HEK293 (cell line): ENCODE data around the gene LTBP1.

Experiments used
- CTCF ChIA-PET: fragments of 350-600 bp; formaldehyde crosslinking; extraction: SDS; loops from one replicate; lab custom pipeline; 2021; ENCODE audit warnings: antibody characterized with exemption; lab: Yijun Ruan, JAX
- POLR2A ChIA-PET: fragments of 300-600 bp; formaldehyde crosslinking; extraction: SDS; loops from one replicate; lab custom pipeline; 2020; ENCODE audit warnings: antibody characterized with exemption, inconsistent platforms; lab: Yijun Ruan, JAX
- H3K27ac ChIP-seq: fragments of 200-500 bp; sonication (Bioruptor generic); 2 replicates; pipeline ENCODE4 v1.5.1; 2014; ENCODE audit warnings: low read depth, low read length, control low read depth, inconsistent platforms; ENCODE audit errors: extremely low read depth
- H3K36me3 ChIP-seq, 2 experiments: fragments of 200-500 bp in 1 of 2; sonication (Bioruptor generic) in 1 of 2; 1 replicate in 1 of 2; 2 replicates in 1 of 2; pipeline ENCODE4 v1.5.1; 2014 to 2017; ENCODE audit warnings: inconsistent platforms in 2 of 2, low read length in 2 of 2; ENCODE audit not compliant: control insufficient read depth in 2 of 2, insufficient read depth in 1 of 2
- H3K4me1 ChIP-seq: fragments of 200-500 bp; sonication (Bioruptor generic); 2 replicates; pipeline ENCODE4 v1.5.1; 2014; ENCODE audit warnings: mild to moderate bottlenecking, low read length, inconsistent platforms; ENCODE audit not compliant: control insufficient read depth, insufficient read depth
- H3K4me3 ChIP-seq: 2 replicates; pipeline ENCODE4 v1.5.1; 2011; ENCODE audit warnings: low read depth, mild to moderate bottlenecking, control low read depth, low read length, moderate library complexity
- H3K9me3 ChIP-seq: fragments of 200-500 bp; sonication (Bioruptor generic); 2 replicates; pipeline ENCODE4 v1.5.1; 2014; ENCODE audit warnings: low read depth, low read length, inconsistent platforms; ENCODE audit not compliant: control insufficient read depth, insufficient read depth
- BCL11B ChIP-seq: fragments of 450-650 bp; formaldehyde crosslinking; IDR thresholded peaks from 2 replicates; pipeline ENCODE4 v1.5.1; 2016; ENCODE audit warnings: low read depth, missing biosample characterization, missing genetic modification characterization
- KLF17 ChIP-seq: fragments of 450-650 bp; formaldehyde crosslinking; IDR thresholded peaks from 2 replicates; pipeline ENCODE4 v1.5.1; 2016; ENCODE audit warnings: missing biosample characterization, missing genetic modification characterization
- KLF7 ChIP-seq: fragments of 450-650 bp; formaldehyde crosslinking; IDR thresholded peaks from 2 replicates; pipeline ENCODE4 v1.5.1; 2016; ENCODE audit warnings: missing biosample characterization, missing genetic modification characterization, borderline replicate concordance
- REPIN1 ChIP-seq: fragments of 450-650 bp; formaldehyde crosslinking; IDR thresholded peaks from 2 replicates; pipeline ENCODE4 v1.5.1; 2017; ENCODE audit warnings: missing biosample characterization, missing genetic modification characterization, low read depth
- TRIM28 ChIP-seq: IDR thresholded peaks from 2 replicates; pipeline ENCODE4 v1.6.1; 2011; ENCODE audit warnings: low read length, control low read depth, borderline replicate concordance
- ZBTB48 ChIP-seq: fragments of 450-650 bp; formaldehyde crosslinking; IDR thresholded peaks from 2 replicates; pipeline ENCODE4 v1.5.1; 2016; ENCODE audit warnings: missing biosample characterization, missing genetic modification characterization
- ZNF140 ChIP-seq: fragments of 450-650 bp; formaldehyde crosslinking; IDR thresholded peaks from 2 replicates; pipeline ENCODE4 v1.5.1; 2016; ENCODE audit warnings: missing biosample characterization, missing genetic modification characterization
- ZNF169 ChIP-seq: fragments of 450-650 bp; formaldehyde crosslinking; IDR thresholded peaks from 2 replicates; pipeline ENCODE4 v1.5.1; 2016; ENCODE audit warnings: missing biosample characterization, missing genetic modification characterization
- ZNF223 ChIP-seq: fragments of 450-650 bp; formaldehyde crosslinking; IDR thresholded peaks from 2 replicates; pipeline ENCODE4 v1.5.1; 2016; ENCODE audit warnings: missing biosample characterization, missing genetic modification characterization
- ZNF48 ChIP-seq: fragments of 450-650 bp; formaldehyde crosslinking; IDR thresholded peaks from 2 replicates; pipeline ENCODE4 v1.5.1; 2016; ENCODE audit warnings: missing biosample characterization, missing genetic modification characterization
- ZNF513 ChIP-seq: fragments of 450-650 bp; IDR thresholded peaks from 2 replicates; pipeline ENCODE4 v1.5.1; 2018; ENCODE audit warnings: missing biosample characterization, missing genetic modification characterization
- ZNF585B ChIP-seq: fragments of 450-650 bp; formaldehyde crosslinking; IDR thresholded peaks from 2 replicates; pipeline ENCODE4 v1.5.1; 2016; ENCODE audit warnings: missing biosample characterization, missing genetic modification characterization
- ZNF624 ChIP-seq: fragments of 450-650 bp; formaldehyde crosslinking; IDR thresholded peaks from 2 replicates; pipeline ENCODE4 v1.5.1; 2017; ENCODE audit warnings: missing biosample characterization, missing genetic modification characterization
- ZNF677 ChIP-seq: fragments of 450-650 bp; IDR thresholded peaks from 2 replicates; pipeline ENCODE4 v1.5.0; 2018; ENCODE audit warnings: missing biosample characterization, mild to moderate bottlenecking, missing genetic modification characterization, moderate library complexity
- TF ChIP-seq, protein P1 (sequence below): fragments of 450-650 bp; formaldehyde crosslinking; IDR thresholded peaks from 2 replicates; pipeline ENCODE4 v1.5.1; 2016; ENCODE audit warnings: missing biosample characterization, missing genetic modification characterization

Gene LTBP1

GRCh38 chr2:33090553-33091134 lies 143.9 kb downstream of the LTBP1 start:
- POLR2A ChIA-PET, result no interaction called here

GRCh38 chr2:33091541-33092123 lies 144.9 kb downstream of the LTBP1 start:
- 0 out of 2 replicates have a peak, but pooled peaks cover 4% of the 10 kb centered on the region for H3K4me1 ChIP-seq
- H3K27ac ChIP-seq, result no peak overlapping the region
- ChIA-PET CTCF (interaction anchor here (0.6 to 0.7 kb wide), 3 partner anchors 57 to 671 kb away, joined by 3 read pairs; no protein-coding TSS in a partner anchor), POLR2A (no interaction called here)
- no peak overlapping the region for H3K4me3 ChIP-seq
- TF ChIP-seq ZNF169 (tag by site-specific recombination) (no peak), ZBTB48 (tag by site-specific recombination) (no peak), REPIN1 (tag by site-specific recombination) (no peak), ZNF585B (tag by site-specific recombination) (no peak), TRIM28 (no peak)
- no peaks in the 10 kb centered on the region for H3K36me3 ChIP-seq
- no peaks in the 10 kb centered on the region for H3K9me3 ChIP-seq

More at GRCh38 chr2:33090553-33091134, 143.9 kb downstream of the LTBP1 start:
- CTCF ChIA-PET, result interaction anchor here (0.6 to 0.7 kb wide), 2 partner anchors 393 to 670 kb away, joined by 3 read pairs; no protein-coding TSS in a partner anchor
- TF ChIP-seq, protein P1, sequence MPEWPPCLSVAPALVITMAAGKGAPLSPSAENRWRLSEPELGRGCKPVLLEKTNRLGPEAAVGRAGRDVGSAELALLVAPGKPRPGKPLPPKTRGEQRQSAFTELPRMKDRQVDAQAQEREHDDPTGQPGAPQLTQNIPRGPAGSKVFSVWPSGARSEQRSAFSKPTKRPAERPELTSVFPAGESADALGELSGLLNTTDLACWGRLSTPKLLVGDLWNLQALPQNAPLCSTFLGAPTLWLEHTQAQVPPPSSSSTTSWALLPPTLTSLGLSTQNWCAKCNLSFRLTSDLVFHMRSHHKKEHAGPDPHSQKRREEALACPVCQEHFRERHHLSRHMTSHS (tag by site-specific recombination), result no peak
- TF ChIP-seq KLF7 (tag by site-specific recombination), result no peak
- TF ChIP-seq KLF17 (tag by site-specific recombination), result no peak
- TF ChIP-seq ZNF624 (tag by site-specific recombination), result no peak
- no peak for TF ChIP-seq ZNF48
- TF ChIP-seq ZNF223 (tag by site-specific recombination), result no peak
- TF ChIP-seq ZNF677, result no peak
- no peak for TF ChIP-seq ZNF140 (tag by site-specific recombination)
- Histone ChIP-seq H3K4me1 (0 out of 2 replicates have a peak, but pooled peaks cover 4% of the 10 kb centered on the region), H3K4me3 (no peak overlapping the region), H3K36me3 (no peaks in the 10 kb centered on the region), H3K9me3 (no peaks in the 10 kb centered on the region), H3K27ac (no peak overlapping the region)

DNA sequence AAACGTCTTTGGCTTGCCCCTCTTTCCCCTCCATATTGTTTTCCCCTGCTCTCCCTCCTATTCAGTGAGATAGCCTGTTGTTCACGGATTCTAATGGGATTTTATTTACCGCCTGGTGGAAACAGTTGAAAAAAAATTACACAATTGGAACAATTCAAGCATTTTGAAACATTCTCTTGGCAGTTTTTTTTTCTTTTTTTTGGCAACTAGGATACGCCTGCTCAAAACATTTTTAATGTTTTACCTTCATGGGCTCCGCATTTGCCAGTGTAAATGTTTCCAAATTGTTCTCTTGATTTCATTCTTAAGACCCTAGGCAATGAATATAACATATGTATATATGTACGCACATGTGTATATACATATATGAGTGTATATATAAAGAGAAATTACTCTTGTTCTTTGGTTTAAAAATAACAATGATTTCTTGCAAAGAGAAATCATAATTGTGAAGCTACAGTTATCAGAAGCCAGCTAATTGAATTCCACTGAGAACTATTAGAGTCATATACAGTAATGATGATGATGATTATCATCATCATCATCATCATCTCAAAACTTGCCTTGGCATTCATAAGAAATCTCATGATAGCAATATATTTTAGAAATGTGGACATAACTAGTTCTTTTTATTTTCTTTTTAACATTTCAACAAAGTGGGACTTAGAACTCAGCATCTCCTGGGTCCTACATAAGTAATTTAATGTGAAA lies 146.7 kb downstream of the LTBP1 start:
- ChIA-PET POLR2A (no interaction called here), CTCF (interaction anchor here (0.5 to 0.6 kb wide), 2 partner anchors 283 to 349 kb away, joined by 3 read pairs; no protein-coding TSS in a partner anchor)
- H3K9me3 ChIP-seq, result no peaks in the 10 kb centered on the region
- TF ChIP-seq ZNF513 (tag by site-specific recombination) (peak; percentile 62), BCL11B (tag by site-specific recombination) (no peak)
- H3K4me3 ChIP-seq, result no peak overlapping the region
- no peaks in the 10 kb centered on the region for H3K36me3 ChIP-seq
- no peak overlapping the region for H3K27ac ChIP-seq
- H3K4me1 ChIP-seq, result no peaks in the 10 kb centered on the region
